ENCODE results near the gene WARS2. TPM values are rescaled to one million over a fixed set of nuclear protein-coding genes. Genes with fewer than 3 reads are reported as not detected.

Gene WARS2
- total and polyA plus RNA-seq, 2 of the 8 experiments (the other 6 are each of a cell fraction or from before 2014, with no cell fraction given): 4.3 to 12.9 TPM

DNA sequence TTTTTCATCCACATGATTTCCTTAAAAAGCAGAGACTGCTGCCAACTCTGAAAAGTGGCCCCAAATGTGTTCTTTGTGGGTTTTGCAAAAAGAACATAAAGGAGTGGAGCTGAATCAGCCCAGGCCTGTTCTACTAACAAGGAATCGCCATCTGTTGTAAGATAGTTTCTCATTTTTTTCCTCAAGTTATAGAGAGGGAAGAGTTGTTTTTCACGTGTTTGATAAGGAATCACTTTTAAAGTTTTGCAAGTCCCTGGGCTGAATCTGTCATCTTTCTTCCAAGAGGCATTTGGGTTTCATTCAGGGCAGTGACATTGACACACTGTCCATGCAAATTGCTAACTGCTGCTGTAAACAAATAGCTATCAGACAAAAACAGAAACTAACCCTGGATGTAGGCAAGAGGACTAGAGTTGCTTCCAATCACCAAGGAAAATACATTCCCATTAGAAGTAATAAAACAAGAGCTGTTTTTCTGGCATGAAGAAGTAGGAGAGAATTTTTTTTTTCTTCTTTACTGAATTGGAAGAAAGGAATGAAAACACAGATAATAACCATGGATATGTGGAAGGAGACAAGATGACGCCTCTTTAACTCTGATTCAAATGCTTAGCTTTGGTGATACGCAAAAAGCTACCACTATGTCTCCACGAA is 93.5 kb downstream of the WARS2 start:
- no peak overlapping the region for H3K4me3 ChIP-seq (ENCODE audit: extremely low read depth in 1 of 4, insufficient read depth in 2 of 4, low read depth in 3 of 4, low read length in 4 of 4)
- H2AK5ac ChIP-seq (ENCODE audit: low read depth, low read length): no peak overlapping the region
- DNase-seq (ENCODE audit: low read depth in 1 of 2, low spot score in 2 of 2): no peak
- H3K36me3 ChIP-seq (ENCODE audit: control insufficient read depth in 2 of 4, insufficient read depth in 4 of 4, low read length in 3 of 4): no peaks in the 10 kb centered on the region
- H3K27me3 ChIP-seq (replicated peaks in 1 of 4; ENCODE audit: control insufficient read depth in 3 of 4, extremely low read depth in 1 of 4, insufficient read depth in 3 of 4, low read length in 3 of 4): no peaks in the 10 kb centered on the region
- ChIA-PET CTCF (ENCODE audit: partially characterized antibody) (interaction anchor here (0.7 to 1.1 kb wide), 2 partner anchors 25 to 39 kb away, joined by 3 read pairs; no protein-coding TSS in a partner anchor), POLR2A (ENCODE audit: partially characterized antibody) (no interaction called here)
- WGBS, 2 experiments (ENCODE audit: extremely low coverage in 1 of 2, insufficient coverage in 1 of 2, insufficient read length in 1 of 2, insufficient replicate concordance in 2 of 2, low coverage in 1 of 2, low lambda C conversion rate in 2 of 2, missing lambda C conversion rate in 1 of 2): 89% methylated on average over 5 of the region's 5 CpGs; no CpG with 5 or more reads in 1 of the 2 experiments
- H4K8ac ChIP-seq (ENCODE audit: extremely low read depth, insufficient read depth, low read length): no peak overlapping the region
- peaks cover 0 to 9% (median 4%) of the 10 kb centered on the region in 4 experiments; a peak in 2 of 7 replicates for H3K4me1 ChIP-seq (replicated peaks in 1 of 4; ENCODE audit: control insufficient read depth in 3 of 4, insufficient read depth in 4 of 4, low read length in 3 of 4)
- peaks cover 2% of the 10 kb centered on the region; the same call in 1 of the 2 replicates for H3K23me2 ChIP-seq (ENCODE audit: low read depth, low read length)
- no peak overlapping the region for H2BK15ac ChIP-seq (ENCODE audit: low read length)
- H2BK5ac ChIP-seq (ENCODE audit: low read depth, low read length): no peak overlapping the region
- no peaks in the 10 kb centered on the region for H4K20me1 ChIP-seq (replicated peaks in 1 of 2; ENCODE audit: control insufficient read depth in 1 of 2, insufficient read depth in 2 of 2, low read length in 2 of 2)
- no peak overlapping the region for H3K27ac ChIP-seq (ENCODE audit: low read depth, low read length)
- H3K14ac ChIP-seq (ENCODE audit: insufficient read length): no peak overlapping the region
- no peak overlapping the region for H3K4me2 ChIP-seq (ENCODE audit: insufficient read depth in 1 of 2, low read depth in 2 of 2, low read length in 2 of 2)
- no peak overlapping the region for H3K18ac ChIP-seq (ENCODE audit: extremely low read depth, low read length)
- H4K91ac ChIP-seq (replicated peaks; ENCODE audit: insufficient read length, low read length): no peak overlapping the region
- H3K23ac ChIP-seq (ENCODE audit: insufficient read length): no peak overlapping the region
- no peaks in the 10 kb centered on the region for H3K9me3 ChIP-seq (ENCODE audit: insufficient read depth in 2 of 2, low read depth in 1 of 2, low read length in 1 of 2)
- H3K4ac ChIP-seq (replicated peaks; ENCODE audit: insufficient read length, low read depth, low read length): no peak overlapping the region
- no peak overlapping the region for H2BK120ac ChIP-seq (replicated peaks; ENCODE audit: low read depth, low read length)
- H3K9ac ChIP-seq (replicated peaks in 1 of 4; ENCODE audit: extremely low read depth in 1 of 4, low read depth in 3 of 4, low read length in 3 of 4): no peak overlapping the region; a peak in 1 of 7 replicates
- H2BK20ac ChIP-seq (ENCODE audit: low read length): no peak overlapping the region
- no peak for FAIRE-seq
- H2AFZ ChIP-seq (ENCODE audit: low read length): no peak overlapping the region
- H3K79me1 ChIP-seq (ENCODE audit: low read depth, low read length): no peaks in the 10 kb centered on the region
- no peak overlapping the region for H4K5ac ChIP-seq (ENCODE audit: insufficient read length, low read depth, low read length)
- no peak overlapping the region for H2BK12ac ChIP-seq (ENCODE audit: low read depth, low read length)
- no peaks in the 10 kb centered on the region for H3K79me2 ChIP-seq (ENCODE audit: control insufficient read depth in 1 of 2, insufficient read depth in 2 of 2, low read length in 2 of 2)
- no peak for TF ChIP-seq JUN (IDR thresholded peaks at IDR 0.05; ENCODE audit: low read depth, low read length)
- TF ChIP-seq RAD21 (IDR thresholded peaks at IDR 0.05 in 1 of 2, conservative IDR thresholded peaks at IDR 0.05 in 1 of 2; ENCODE audit: low read depth in 2 of 2, low read length in 2 of 2): no peak
- no peak for TF ChIP-seq FOSL1 (IDR thresholded peaks at IDR 0.05; ENCODE audit: insufficient read depth, low read depth, low read length)
- TF ChIP-seq TAF7 (optimal IDR thresholded peaks at IDR 0.05; ENCODE audit: borderline replicate concordance, low read depth, low read length): no peak
- TF ChIP-seq PHF8 (conservative IDR thresholded peaks at IDR 0.05; ENCODE audit: low read depth, low read length): no peak
- no peak for TF ChIP-seq CEBPB (IDR thresholded peaks at IDR 0.05; ENCODE audit: low read depth, low read length)
- no peak for TF ChIP-seq EP300 (IDR thresholded peaks at IDR 0.05; ENCODE audit: borderline replicate concordance in 1 of 2, low read depth in 2 of 2, low read length in 2 of 2)
- no peak for TF ChIP-seq SUZ12 (IDR thresholded peaks at IDR 0.05; ENCODE audit: low read length)
- H3K56ac ChIP-seq (replicated peaks; ENCODE audit: insufficient read length, low read depth, low read length): no peak overlapping the region

Measured in H1 (cell line).